PC-9 (cell line): ENCODE data around the gene LAMB1.

Source experiments
- EZH2 ChIP-seq: fragments of 200-600 bp; sonication (generic); IDR thresholded peaks from 2 replicates; pipeline ENCODE4 v1.8.0; 2017; ENCODE audit warnings: antibody characterized with exemption, low read depth
- TF ChIP-seq, protein P1 (sequence below): fragments of 200-600 bp; sonication (generic); conservative IDR thresholded peaks from 2 replicates; pipeline ENCODE4 v1.6.1; 2017; ENCODE audit warnings: mixed run types, antibody characterized with exemption, mild to moderate bottlenecking, moderate library complexity

GRCh38 chr7:108029034-108029433 lies 26.1 kb upstream of the LAMB1 start:
- TF ChIP-seq EZH2, result no peak
- TF ChIP-seq, protein P1, sequence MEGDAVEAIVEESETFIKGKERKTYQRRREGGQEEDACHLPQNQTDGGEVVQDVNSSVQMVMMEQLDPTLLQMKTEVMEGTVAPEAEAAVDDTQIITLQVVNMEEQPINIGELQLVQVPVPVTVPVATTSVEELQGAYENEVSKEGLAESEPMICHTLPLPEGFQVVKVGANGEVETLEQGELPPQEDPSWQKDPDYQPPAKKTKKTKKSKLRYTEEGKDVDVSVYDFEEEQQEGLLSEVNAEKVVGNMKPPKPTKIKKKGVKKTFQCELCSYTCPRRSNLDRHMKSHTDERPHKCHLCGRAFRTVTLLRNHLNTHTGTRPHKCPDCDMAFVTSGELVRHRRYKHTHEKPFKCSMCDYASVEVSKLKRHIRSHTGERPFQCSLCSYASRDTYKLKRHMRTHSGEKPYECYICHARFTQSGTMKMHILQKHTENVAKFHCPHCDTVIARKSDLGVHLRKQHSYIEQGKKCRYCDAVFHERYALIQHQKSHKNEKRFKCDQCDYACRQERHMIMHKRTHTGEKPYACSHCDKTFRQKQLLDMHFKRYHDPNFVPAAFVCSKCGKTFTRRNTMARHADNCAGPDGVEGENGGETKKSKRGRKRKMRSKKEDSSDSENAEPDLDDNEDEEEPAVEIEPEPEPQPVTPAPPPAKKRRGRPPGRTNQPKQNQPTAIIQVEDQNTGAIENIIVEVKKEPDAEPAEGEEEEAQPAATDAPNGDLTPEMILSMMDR, result no peak
